ENCODE results near the gene TM4SF20. TPM values are rescaled to one million over a fixed set of nuclear protein-coding genes. Genes with fewer than 3 reads are reported as not detected.

Gene TM4SF20
- 0.03 and 0.13 TPM in 2 replicates for polyA plus RNA-seq (2012; rRNA removed)
- polyA plus RNA-seq (2012; cell fraction: cytosol; rRNA removed): 0.14 and 0.17 TPM in 2 replicates
- polyA plus RNA-seq (2012; cell fraction: nucleus; rRNA removed): 0.07 and 0.08 TPM in 2 replicates

GRCh38 chr2:227379095-227379494 is at the start of gene TM4SF20:
TSS of gene TM4SF20 (minus strand) at chr2:227379306. CDS start at chr2:227379268, 38 bp downstream.
- no peak within 1 kb of the TSS for H3K27ac ChIP-seq (ENCODE audit: low read depth in 2 of 2, low read length in 1 of 2)
- H3F3A ChIP-seq (replicated peaks; ENCODE audit: insufficient read depth): peaks cover 3% of the 10 kb centered on the region
- no peak within 1 kb of the TSS for H3K4me3 ChIP-seq (ENCODE audit: low read depth in 2 of 2, low read length in 1 of 2)
- no peak within 1 kb of the TSS for H3K4me2 ChIP-seq
- no peaks in the 10 kb centered on the region for H3K9me3 ChIP-seq
- DNase-seq: no peak
- ChIA-PET CTCF (interaction anchor here (2.7 kb wide), 1 partner anchor 27 kb away, joined by 12 read pairs; no protein-coding TSS in a partner anchor), POLR2A (no interaction called here)
- no peak within 1 kb of the TSS for H3K9ac ChIP-seq
- no peaks in the 10 kb centered on the region for H3K27me3 ChIP-seq (ENCODE audit: insufficient read depth)
- peaks cover 4 to 25% of the 10 kb centered on the region in 2 experiments; a peak in 2 of 4 replicates for H3K4me1 ChIP-seq (ENCODE audit: control insufficient read depth in 1 of 2, insufficient read depth in 2 of 2, low read depth in 1 of 2, low read length in 1 of 2)
- H2AFZ ChIP-seq (ENCODE audit: low read depth): no peak within 1 kb of the TSS
- WGBS (ENCODE audit: low lambda C conversion rate): 76% methylated on average over 4 of the region's 4 CpGs
- no peaks in the 10 kb centered on the region for H4K20me1 ChIP-seq (ENCODE audit: insufficient read depth)
- no peak for TF ChIP-seq JUND (IDR thresholded peaks at IDR 0.05)
- TF ChIP-seq SIN3A (IDR thresholded peaks at IDR 0.05; ENCODE audit: borderline replicate concordance, low read depth, low read length): no peak
- TF ChIP-seq YY1 (IDR thresholded peaks at IDR 0.05; ENCODE audit: low read depth): no peak
- TF ChIP-seq RCOR1 (IDR thresholded peaks at IDR 0.05; ENCODE audit: low read length): no peak
- no peak for TF ChIP-seq TAF1 (IDR thresholded peaks at IDR 0.05; ENCODE audit: borderline replicate concordance, low read depth, low read length)
- no peak for TF ChIP-seq RAD21 (IDR thresholded peaks at IDR 0.05; ENCODE audit: low read length)
- no peak for TF ChIP-seq MXI1 (IDR thresholded peaks at IDR 0.05; ENCODE audit: low read depth, low read length)
- TF ChIP-seq MEF2A (IDR thresholded peaks at IDR 0.05; ENCODE audit: borderline replicate concordance, low read depth): no peak
- TF ChIP-seq EZH2phosphoT487 (IDR thresholded peaks at IDR 0.05; ENCODE audit: borderline replicate concordance, low read depth): no peak
- TF ChIP-seq RFX5 (IDR thresholded peaks at IDR 0.05; ENCODE audit: low read length): no peak
- TF ChIP-seq FOXJ3 (CRISPR knock-in tag; IDR thresholded peaks at IDR 0.05): no peak
- no peak for TF ChIP-seq USF1 (IDR thresholded peaks at IDR 0.05; ENCODE audit: borderline replicate concordance, low read depth)
- no peak for TF ChIP-seq NRF1 (IDR thresholded peaks at IDR 0.05; ENCODE audit: low read depth, low read length)
- no peak for TF ChIP-seq ZBTB33 (IDR thresholded peaks at IDR 0.05; ENCODE audit: borderline replicate concordance, low read depth)
- no peaks in the 10 kb centered on the region for H3K79me2 ChIP-seq (ENCODE audit: insufficient read depth)
- no peaks in the 10 kb centered on the region for H3K36me3 ChIP-seq (replicated peaks in 1 of 2; ENCODE audit: control insufficient read depth in 1 of 2, insufficient read depth in 2 of 2, low read length in 1 of 2)
- H3K9me2 ChIP-seq: no peaks in the 10 kb centered on the region

GRCh38 chr2:227428731-227429285 is 49.7 kb upstream of the TM4SF20 start:
- Histone ChIP-seq H3K4me1 (ENCODE audit: control insufficient read depth in 1 of 2, insufficient read depth in 2 of 2, low read depth in 1 of 2, low read length in 1 of 2) (no peaks in the 10 kb centered on the region), H3K9me2 (no peaks in the 10 kb centered on the region), H3K9me3 (peaks cover 8% of the 10 kb centered on the region; the same call in 1 of the 2 replicates), H3F3A (replicated peaks; ENCODE audit: insufficient read depth) (no peaks in the 10 kb centered on the region), H3K79me2 (ENCODE audit: insufficient read depth) (no peaks in the 10 kb centered on the region), H3K27me3 (ENCODE audit: insufficient read depth) (no peaks in the 10 kb centered on the region), H3K9ac (no peak overlapping the region), H2AFZ (ENCODE audit: low read depth) (no peak overlapping the region), H4K20me1 (ENCODE audit: insufficient read depth) (no peaks in the 10 kb centered on the region), H3K4me2 (no peak overlapping the region), H3K4me3 (ENCODE audit: low read depth in 2 of 2, low read length in 1 of 2) (no peak overlapping the region), H3K36me3 (replicated peaks in 1 of 2; ENCODE audit: control insufficient read depth in 1 of 2, insufficient read depth in 2 of 2, low read length in 1 of 2) (no peaks in the 10 kb centered on the region), H3K27ac (ENCODE audit: low read depth in 2 of 2, low read length in 1 of 2) (no peak overlapping the region)
- CTCF ChIA-PET: interaction anchor here (1.1 to 1.3 kb wide), 2 partner anchors 10 to 42 kb away, joined by 3 to 4 read pairs; no protein-coding TSS in a partner anchor
- 87% methylated on average over 8 of the region's 8 CpGs for WGBS (ENCODE audit: low lambda C conversion rate)
- DNase-seq: no peak
- TF ChIP-seq SMC3 (IDR thresholded peaks at IDR 0.05; ENCODE audit: low read depth, low read length): no peak
- TF ChIP-seq SIN3A (IDR thresholded peaks at IDR 0.05; ENCODE audit: borderline replicate concordance, low read depth, low read length): no peak
- TF ChIP-seq PBX3 (IDR thresholded peaks at IDR 0.05): no peak
- TF ChIP-seq RFX5 (IDR thresholded peaks at IDR 0.05; ENCODE audit: low read length): no peak
- TF ChIP-seq CTCF (IDR thresholded peaks at IDR 0.05): no peak
- no peak for TF ChIP-seq POLR2AphosphoS5 (IDR thresholded peaks at IDR 0.05; ENCODE audit: low read depth, low read length)
- POLR2A ChIA-PET: no interaction called here
